Liver (tissue), 9 donors: ENCODE results near the gene SRRM2. TPM values are rescaled to one million over a fixed set of nuclear protein-coding genes. Genes with fewer than 3 reads are reported as not detected.

Experiments used
- DNase-seq: peaks from one replicate; pipeline ENCODE4 v3.0.0-alpha.2; 2017; ENCODE audit warnings: low spot score
- H3K27ac ChIP-seq, 2 donors: one replicate each; pipeline ENCODE4 v1.7.0; 2013; ENCODE audit warnings: inconsistent platforms in 2 of 2, low read length in 2 of 2, control low read depth in 1 of 2, low read depth in 1 of 2, mild to moderate bottlenecking in 1 of 2
- H3K27me3 ChIP-seq, 4 donors: one replicate each; pipeline versions ENCODE4 v1.6.1 to v1.7.0; 2013; ENCODE audit warnings: low read length in 3 of 4, inconsistent platforms in 1 of 4, mild to moderate bottlenecking in 1 of 4, moderate library complexity in 1 of 4; ENCODE audit not compliant: control insufficient read depth in 4 of 4, insufficient read depth in 4 of 4
- H3K36me3 ChIP-seq, 4 donors: one replicate each; pipeline versions ENCODE4 v1.6.1 to v1.7.0; 2013; ENCODE audit warnings: low read length in 3 of 4, mild to moderate bottlenecking in 3 of 4, low read depth in 1 of 4, moderate library complexity in 1 of 4; ENCODE audit not compliant: control insufficient read depth in 4 of 4, insufficient read depth in 3 of 4
- H3K4me1 ChIP-seq, 4 donors: one replicate each; pipeline versions ENCODE4 v1.6.1 to v1.7.0; 2013; ENCODE audit warnings: low read length in 3 of 4, mild to moderate bottlenecking in 3 of 4, moderate library complexity in 1 of 4; ENCODE audit not compliant: control insufficient read depth in 4 of 4, insufficient read depth in 4 of 4
- H3K4me3 ChIP-seq, 3 donors: one replicate each; pipeline versions ENCODE4 v1.6.1 to v1.7.0; 2013; ENCODE audit warnings: low read length in 3 of 3, control low read depth in 1 of 3, low read depth in 1 of 3, mild to moderate bottlenecking in 1 of 3
- H3K9ac ChIP-seq, 2 donors: one replicate each; pipeline ENCODE4 v1.7.0; 2013; ENCODE audit warnings: low read length in 2 of 2, mild to moderate bottlenecking in 2 of 2, moderate library complexity in 2 of 2, control low read depth in 1 of 2, low read depth in 1 of 2
- H3K9me3 ChIP-seq, 4 donors: one replicate each; pipeline versions ENCODE4 v1.6.1 to v1.7.0; 2013; ENCODE audit warnings: low read length in 3 of 4; ENCODE audit not compliant: control insufficient read depth in 4 of 4
- EGR1 ChIP-seq, 2 donors: IDR thresholded peaks; 2 replicates each; pipeline ENCODE4 v1.6.1; 2016 to 2018; ENCODE audit warnings: antibody characterized with exemption in 2 of 2, low read depth in 2 of 2
- FOXA1 ChIP-seq: IDR thresholded peaks from 2 replicates; pipeline ENCODE4 v1.6.1; 2016; ENCODE audit warnings: antibody characterized with exemption
- FOXA2 ChIP-seq: IDR thresholded peaks from 2 replicates; pipeline ENCODE4 v1.6.1; 2016; ENCODE audit warnings: antibody characterized with exemption
- GABPA ChIP-seq, 2 donors: IDR thresholded peaks in 1 of 2; conservative IDR thresholded peaks in 1 of 2; 2 replicates each; pipeline ENCODE4 v1.6.1; 2016; ENCODE audit warnings: antibody characterized with exemption in 2 of 2, mild to moderate bottlenecking in 1 of 2, moderate library complexity in 1 of 2
- HNF4A ChIP-seq, 2 donors: conservative IDR thresholded peaks; 2 replicates each; pipeline ENCODE4 v1.6.1; 2016; ENCODE audit warnings: antibody characterized with exemption in 2 of 2, mild to moderate bottlenecking in 2 of 2
- HNF4G ChIP-seq: IDR thresholded peaks from 2 replicates; pipeline ENCODE4 v1.6.1; 2016; ENCODE audit warnings: antibody characterized with exemption
- JUND ChIP-seq, 2 donors: IDR thresholded peaks; 2 replicates each; pipeline ENCODE4 v1.6.1; 2016; ENCODE audit warnings: antibody characterized with exemption in 2 of 2
- NR2F2 ChIP-seq: IDR thresholded peaks from 2 replicates; pipeline ENCODE4 v1.6.1; 2016; ENCODE audit warnings: antibody characterized with exemption
- RAD21 ChIP-seq, 2 donors: IDR thresholded peaks; 2 replicates each; pipeline ENCODE4 v1.6.1; 2016; ENCODE audit warnings: antibody characterized with exemption in 2 of 2, mild to moderate bottlenecking in 2 of 2
- RXRA ChIP-seq, 2 donors: IDR thresholded peaks; 2 replicates each; pipeline ENCODE4 v1.6.1; 2017 to 2018; ENCODE audit warnings: antibody characterized with exemption in 2 of 2, mild to moderate bottlenecking in 1 of 2
- SP1 ChIP-seq: IDR thresholded peaks from 2 replicates; pipeline ENCODE4 v1.6.1; 2018; ENCODE audit warnings: antibody characterized with exemption, mild to moderate bottlenecking
- TAF1 ChIP-seq: conservative IDR thresholded peaks from 2 replicates; pipeline ENCODE4 v1.6.1; 2016; ENCODE audit warnings: antibody characterized with exemption, mild to moderate bottlenecking
- YY1 ChIP-seq: IDR thresholded peaks from 2 replicates; pipeline ENCODE4 v1.6.1; 2016; ENCODE audit warnings: antibody characterized with exemption, mild to moderate bottlenecking
- WGBS: extraction: QIAGEN DNeasy Blood & Tissue Kit; methylation state at CpG from one replicate; pipeline ENCODE4 v1.1.7; 2013; 5-methylcytosine and 5-hydroxymethylcytosine counted together
- polyA plus RNA-seq, 2 donors: library from polyadenylated mRNA; stranded (reverse) in 1 of 2; unstranded in 1 of 2; fragments of 200-250 nt in 1 of 2; fragments of >200 nt in 1 of 2; fragmentation: Nextera tagmentation in 1 of 2; extraction: Ambion mirVana in 1 of 2; gene quantifications; one replicate each; pipeline versions ENCODE4 v1.2.1 to v1.2.3, GENCODE V29; 2013 to 2015
- total RNA-seq, 2 donors: library from RNA; depleted of rRNA; stranded (reverse); fragments of >200 nt; gene quantifications; one replicate each; pipeline ENCODE4 v1.2.3, GENCODE V29; 2014
- TF ChIP-seq, protein P1 (sequence below): fragments of 150-350 bp; IDR thresholded peaks from 2 replicates; pipeline ENCODE4 v1.5.1; 2017; ENCODE audit warnings: improper control_type of control experiment, low read depth, low read length; ENCODE audit not compliant: missing input control
- TF ChIP-seq, protein P2 (sequence below): IDR thresholded peaks from 2 replicates; pipeline ENCODE4 v1.6.1; 2016; ENCODE audit warnings: antibody characterized with exemption
- TF ChIP-seq, protein P3 (sequence below): IDR thresholded peaks from 2 replicates; pipeline ENCODE4 v1.6.1; 2016; ENCODE audit warnings: antibody characterized with exemption
- TF ChIP-seq, protein P4 (sequence below): IDR thresholded peaks from 2 replicates; pipeline ENCODE4 v1.6.1; 2016; ENCODE audit warnings: antibody characterized with exemption
- TF ChIP-seq, protein P5 (sequence below): IDR thresholded peaks from 2 replicates; pipeline ENCODE4 v1.6.1; 2016; ENCODE audit warnings: antibody characterized with exemption, mild to moderate bottlenecking
- donor health status: healthy.
- donor health status: healthy.
- donor health status: healthy.
- donor health status: healthy.
- donor health status: healthy.

The SRRM2 gene
- total and polyA plus RNA-seq, 4 donors = 84.8 to 199 (median 133) TPM

DNA sequence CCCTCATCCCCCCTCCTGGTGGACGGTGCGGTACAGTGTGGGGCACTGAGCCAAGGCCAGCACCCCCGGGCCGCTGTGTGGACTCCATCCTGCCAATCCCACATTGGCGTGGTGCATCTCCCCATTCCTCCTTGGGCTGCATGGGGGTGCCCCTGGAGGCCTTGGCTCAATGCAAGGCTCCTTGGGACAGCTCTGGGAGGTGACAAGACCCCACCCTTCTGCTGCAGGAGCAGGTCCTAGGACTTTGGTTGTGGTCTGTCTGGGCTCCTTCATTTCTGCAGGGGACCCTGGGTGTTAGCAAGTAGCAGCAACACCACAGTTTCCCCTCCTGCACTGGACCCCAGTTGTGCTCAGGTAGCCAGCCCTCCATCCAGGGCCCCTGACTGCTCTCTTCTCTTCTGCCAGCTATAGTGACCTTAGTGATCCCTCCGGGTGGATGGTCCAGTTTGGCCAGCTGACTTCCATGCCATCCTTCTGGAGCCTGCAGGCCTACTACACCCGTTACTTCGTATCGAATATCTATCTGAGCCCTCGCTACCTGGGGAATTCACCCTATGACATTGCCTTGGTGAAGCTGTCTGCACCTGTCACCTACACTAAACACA is 65.9 kb downstream of the SRRM2 start (continued):
- TF ChIP-seq, protein P1, sequence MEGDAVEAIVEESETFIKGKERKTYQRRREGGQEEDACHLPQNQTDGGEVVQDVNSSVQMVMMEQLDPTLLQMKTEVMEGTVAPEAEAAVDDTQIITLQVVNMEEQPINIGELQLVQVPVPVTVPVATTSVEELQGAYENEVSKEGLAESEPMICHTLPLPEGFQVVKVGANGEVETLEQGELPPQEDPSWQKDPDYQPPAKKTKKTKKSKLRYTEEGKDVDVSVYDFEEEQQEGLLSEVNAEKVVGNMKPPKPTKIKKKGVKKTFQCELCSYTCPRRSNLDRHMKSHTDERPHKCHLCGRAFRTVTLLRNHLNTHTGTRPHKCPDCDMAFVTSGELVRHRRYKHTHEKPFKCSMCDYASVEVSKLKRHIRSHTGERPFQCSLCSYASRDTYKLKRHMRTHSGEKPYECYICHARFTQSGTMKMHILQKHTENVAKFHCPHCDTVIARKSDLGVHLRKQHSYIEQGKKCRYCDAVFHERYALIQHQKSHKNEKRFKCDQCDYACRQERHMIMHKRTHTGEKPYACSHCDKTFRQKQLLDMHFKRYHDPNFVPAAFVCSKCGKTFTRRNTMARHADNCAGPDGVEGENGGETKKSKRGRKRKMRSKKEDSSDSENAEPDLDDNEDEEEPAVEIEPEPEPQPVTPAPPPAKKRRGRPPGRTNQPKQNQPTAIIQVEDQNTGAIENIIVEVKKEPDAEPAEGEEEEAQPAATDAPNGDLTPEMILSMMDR = no peak
- no peak for TF ChIP-seq FOXA2
- TF ChIP-seq FOXA1 = no peak
- no peak for TF ChIP-seq JUND (IDR thresholded peaks at IDR 0.05)
- no peak for TF ChIP-seq RXRA (IDR thresholded peaks at IDR 0.05)
- no peak for TF ChIP-seq HNF4A (conservative IDR thresholded peaks at IDR 0.05)
- no peak for TF ChIP-seq YY1

DNA sequence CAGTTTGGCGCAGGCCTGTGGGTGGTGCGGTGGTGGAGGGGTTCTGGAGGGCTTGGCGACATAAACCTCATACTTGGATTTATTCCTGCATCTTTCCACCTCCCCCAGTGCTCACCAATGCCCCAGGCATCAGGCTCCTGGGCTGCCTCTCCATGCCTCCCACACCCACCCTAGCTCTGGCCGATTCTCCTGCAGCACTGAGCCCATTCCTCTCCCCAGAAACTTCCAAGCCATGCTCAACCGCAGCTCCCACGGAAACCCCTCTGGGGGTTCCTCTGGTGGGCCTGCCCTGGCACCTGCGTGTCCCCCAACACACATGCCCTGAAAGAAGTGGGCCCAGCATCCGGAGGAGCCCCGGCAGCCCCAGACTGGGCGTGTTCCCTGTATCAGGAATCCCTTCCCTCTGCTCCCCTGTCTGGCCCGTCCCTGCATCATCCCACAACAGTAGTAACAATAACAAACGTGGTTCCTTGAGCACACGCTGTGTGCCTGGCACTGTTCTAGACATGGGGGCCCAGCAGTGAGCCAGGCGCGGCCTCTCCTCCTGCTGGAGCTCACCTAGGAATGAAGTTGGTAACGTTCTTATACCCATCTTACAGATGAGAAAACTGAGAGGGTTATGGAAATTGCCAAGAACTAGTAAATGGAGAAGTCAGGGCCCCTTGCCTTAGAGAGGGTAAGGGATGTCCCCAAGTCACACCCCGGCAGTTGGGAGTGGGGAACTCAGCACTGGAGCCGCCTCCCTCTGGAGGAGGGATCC is 66.9 kb downstream of the SRRM2 start:
- TF ChIP-seq, protein P2, sequence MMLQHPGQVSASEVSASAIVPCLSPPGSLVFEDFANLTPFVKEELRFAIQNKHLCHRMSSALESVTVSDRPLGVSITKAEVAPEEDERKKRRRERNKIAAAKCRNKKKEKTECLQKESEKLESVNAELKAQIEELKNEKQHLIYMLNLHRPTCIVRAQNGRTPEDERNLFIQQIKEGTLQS = no peak
- TF ChIP-seq FOXA2 (no peak), RAD21 (IDR thresholded peaks at IDR 0.05) (no peak), JUND (IDR thresholded peaks at IDR 0.05) (no peak), FOXA1 (no peak), RXRA (IDR thresholded peaks at IDR 0.05) (no peak), HNF4G (no peak), YY1 (no peak), NR2F2 (no peak), GABPA (IDR thresholded peaks at IDR 0.05 in 1 of 2, conservative IDR thresholded peaks at IDR 0.05 in 1 of 2) (no peak), EGR1 (IDR thresholded peaks at IDR 0.05; ENCODE audit: low read depth in 2 of 2) (no peak), HNF4A (conservative IDR thresholded peaks at IDR 0.05) (no peak), TAF1 (no peak), SP1 (no peak)
- TF ChIP-seq, protein P3, sequence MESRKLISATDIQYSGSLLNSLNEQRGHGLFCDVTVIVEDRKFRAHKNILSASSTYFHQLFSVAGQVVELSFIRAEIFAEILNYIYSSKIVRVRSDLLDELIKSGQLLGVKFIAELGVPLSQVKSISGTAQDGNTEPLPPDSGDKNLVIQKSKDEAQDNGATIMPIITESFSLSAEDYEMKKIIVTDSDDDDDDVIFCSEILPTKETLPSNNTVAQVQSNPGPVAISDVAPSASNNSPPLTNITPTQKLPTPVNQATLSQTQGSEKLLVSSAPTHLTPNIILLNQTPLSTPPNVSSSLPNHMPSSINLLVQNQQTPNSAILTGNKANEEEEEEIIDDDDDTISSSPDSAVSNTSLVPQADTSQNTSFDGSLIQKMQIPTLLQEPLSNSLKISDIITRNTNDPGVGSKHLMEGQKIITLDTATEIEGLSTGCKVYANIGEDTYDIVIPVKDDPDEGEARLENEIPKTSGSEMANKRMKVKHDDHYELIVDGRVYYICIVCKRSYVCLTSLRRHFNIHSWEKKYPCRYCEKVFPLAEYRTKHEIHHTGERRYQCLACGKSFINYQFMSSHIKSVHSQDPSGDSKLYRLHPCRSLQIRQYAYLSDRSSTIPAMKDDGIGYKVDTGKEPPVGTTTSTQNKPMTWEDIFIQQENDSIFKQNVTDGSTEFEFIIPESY = no peak
- TF ChIP-seq, protein P1 = no peak
- TF ChIP-seq, protein P4, sequence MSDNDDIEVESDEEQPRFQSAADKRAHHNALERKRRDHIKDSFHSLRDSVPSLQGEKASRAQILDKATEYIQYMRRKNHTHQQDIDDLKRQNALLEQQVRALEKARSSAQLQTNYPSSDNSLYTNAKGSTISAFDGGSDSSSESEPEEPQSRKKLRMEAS = no peak
- TF ChIP-seq, protein P5, sequence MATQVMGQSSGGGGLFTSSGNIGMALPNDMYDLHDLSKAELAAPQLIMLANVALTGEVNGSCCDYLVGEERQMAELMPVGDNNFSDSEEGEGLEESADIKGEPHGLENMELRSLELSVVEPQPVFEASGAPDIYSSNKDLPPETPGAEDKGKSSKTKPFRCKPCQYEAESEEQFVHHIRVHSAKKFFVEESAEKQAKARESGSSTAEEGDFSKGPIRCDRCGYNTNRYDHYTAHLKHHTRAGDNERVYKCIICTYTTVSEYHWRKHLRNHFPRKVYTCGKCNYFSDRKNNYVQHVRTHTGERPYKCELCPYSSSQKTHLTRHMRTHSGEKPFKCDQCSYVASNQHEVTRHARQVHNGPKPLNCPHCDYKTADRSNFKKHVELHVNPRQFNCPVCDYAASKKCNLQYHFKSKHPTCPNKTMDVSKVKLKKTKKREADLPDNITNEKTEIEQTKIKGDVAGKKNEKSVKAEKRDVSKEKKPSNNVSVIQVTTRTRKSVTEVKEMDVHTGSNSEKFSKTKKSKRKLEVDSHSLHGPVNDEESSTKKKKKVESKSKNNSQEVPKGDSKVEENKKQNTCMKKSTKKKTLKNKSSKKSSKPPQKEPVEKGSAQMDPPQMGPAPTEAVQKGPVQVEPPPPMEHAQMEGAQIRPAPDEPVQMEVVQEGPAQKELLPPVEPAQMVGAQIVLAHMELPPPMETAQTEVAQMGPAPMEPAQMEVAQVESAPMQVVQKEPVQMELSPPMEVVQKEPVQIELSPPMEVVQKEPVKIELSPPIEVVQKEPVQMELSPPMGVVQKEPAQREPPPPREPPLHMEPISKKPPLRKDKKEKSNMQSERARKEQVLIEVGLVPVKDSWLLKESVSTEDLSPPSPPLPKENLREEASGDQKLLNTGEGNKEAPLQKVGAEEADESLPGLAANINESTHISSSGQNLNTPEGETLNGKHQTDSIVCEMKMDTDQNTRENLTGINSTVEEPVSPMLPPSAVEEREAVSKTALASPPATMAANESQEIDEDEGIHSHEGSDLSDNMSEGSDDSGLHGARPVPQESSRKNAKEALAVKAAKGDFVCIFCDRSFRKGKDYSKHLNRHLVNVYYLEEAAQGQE = no peak
- Histone ChIP-seq H3K9ac (no peak overlapping the region), H3K4me1 (no peaks in the 10 kb centered on the region), H3K27ac (no peak overlapping the region), H3K27me3 (peaks cover 0 to 3% (median 0%) of the 10 kb centered on the region in 4 donors), H3K36me3 (no peaks in the 10 kb centered on the region), H3K9me3 (no peaks in the 10 kb centered on the region), H3K4me3 (no peak overlapping the region)
- 84% methylated on average over 18 of the region's 18 CpGs for WGBS
- DNase-seq = no peak
